ENCODE results near the gene SLC25A12.
A peak's percentile ranks its signal among the peaks of the same experiment; 100 is the strongest.
"Not testable (repeated sequence)": the region's sequence is repeated elsewhere in the genome, so short reads cannot be mapped to it uniquely, and the experiment has no call there.

The SLC25A12 gene

DNA sequence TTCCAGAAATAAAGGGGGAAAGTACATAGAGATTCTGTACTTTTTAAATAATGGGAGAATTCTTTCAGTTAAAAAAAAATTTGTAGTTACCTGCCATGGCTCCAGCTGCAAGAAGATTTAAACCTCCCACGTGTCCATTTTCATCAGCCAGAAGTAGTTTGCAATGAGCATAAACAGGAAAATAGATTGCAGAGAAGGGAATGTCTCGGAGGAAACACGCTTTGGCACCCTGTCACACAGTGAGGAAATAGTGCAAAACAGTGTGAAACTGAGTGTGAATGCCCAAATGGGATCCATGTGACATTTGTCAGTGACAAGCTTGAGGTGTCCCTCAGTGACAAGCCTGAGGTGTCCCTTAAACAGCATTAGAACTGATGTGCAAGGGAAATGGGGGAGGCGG lies 102.7 kb downstream of the SLC25A12 start:
- H3K27ac ChIP-seq (ENCODE audit: low read depth, low read length) = no peak overlapping the region

DNA sequence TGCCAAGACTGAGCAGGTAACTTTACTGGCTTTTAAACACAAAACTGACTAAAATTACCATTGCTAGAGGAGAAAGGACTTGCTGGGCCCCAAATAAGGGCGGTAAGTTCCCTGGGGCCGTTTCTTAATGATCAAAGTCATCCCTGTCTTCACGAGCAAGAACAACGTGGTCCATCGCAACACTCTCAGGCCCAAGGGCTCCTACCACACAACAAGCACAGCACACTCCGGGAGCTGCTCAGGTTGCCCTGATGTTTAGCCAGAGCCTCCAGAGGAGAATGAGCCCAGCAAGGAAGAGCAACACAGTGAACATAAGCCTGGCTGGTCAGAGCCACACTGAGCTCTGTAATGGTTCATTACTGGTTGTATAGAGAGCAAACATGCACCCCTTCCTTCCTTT lies 104.1 kb downstream of the SLC25A12 start:
- Histone ChIP-seq H3K27me3 (ENCODE audit: insufficient read depth, low read length) (no peaks in the 10 kb centered on the region), H3K27ac (ENCODE audit: low read depth, low read length) (no peak overlapping the region), H3K36me3 (ENCODE audit: insufficient read depth, low read length) (peaks cover 13% of the 10 kb centered on the region), H3K4me1 (ENCODE audit: control insufficient read depth, insufficient read depth, low read length, unreplicated experiment) (no peaks in the 10 kb centered on the region), H2AFZ (ENCODE audit: low read length, unreplicated experiment) (no peak overlapping the region), H3K79me2 (ENCODE audit: control insufficient read depth, insufficient read depth, low read length, unreplicated experiment) (no peaks in the 10 kb centered on the region), H3K4me3 (ENCODE audit: low read depth, low read length) (no peak overlapping the region)

More for the DNA sequence above, 102.7 kb downstream of the SLC25A12 start:
- Histone ChIP-seq H3K36me3 (ENCODE audit: insufficient read depth, low read length) (peaks cover 9% of the 10 kb centered on the region; the same call in 1 of the 2 replicates), H2AFZ (ENCODE audit: low read length, unreplicated experiment) (no peak overlapping the region), H3K27me3 (ENCODE audit: insufficient read depth, low read length) (no peaks in the 10 kb centered on the region), H3K4me3 (ENCODE audit: low read depth, low read length) (no peak overlapping the region), H3K4me1 (ENCODE audit: control insufficient read depth, insufficient read depth, low read length, unreplicated experiment) (no peaks in the 10 kb centered on the region), H3K79me2 (ENCODE audit: control insufficient read depth, insufficient read depth, low read length, unreplicated experiment) (no peaks in the 10 kb centered on the region)

DNA sequence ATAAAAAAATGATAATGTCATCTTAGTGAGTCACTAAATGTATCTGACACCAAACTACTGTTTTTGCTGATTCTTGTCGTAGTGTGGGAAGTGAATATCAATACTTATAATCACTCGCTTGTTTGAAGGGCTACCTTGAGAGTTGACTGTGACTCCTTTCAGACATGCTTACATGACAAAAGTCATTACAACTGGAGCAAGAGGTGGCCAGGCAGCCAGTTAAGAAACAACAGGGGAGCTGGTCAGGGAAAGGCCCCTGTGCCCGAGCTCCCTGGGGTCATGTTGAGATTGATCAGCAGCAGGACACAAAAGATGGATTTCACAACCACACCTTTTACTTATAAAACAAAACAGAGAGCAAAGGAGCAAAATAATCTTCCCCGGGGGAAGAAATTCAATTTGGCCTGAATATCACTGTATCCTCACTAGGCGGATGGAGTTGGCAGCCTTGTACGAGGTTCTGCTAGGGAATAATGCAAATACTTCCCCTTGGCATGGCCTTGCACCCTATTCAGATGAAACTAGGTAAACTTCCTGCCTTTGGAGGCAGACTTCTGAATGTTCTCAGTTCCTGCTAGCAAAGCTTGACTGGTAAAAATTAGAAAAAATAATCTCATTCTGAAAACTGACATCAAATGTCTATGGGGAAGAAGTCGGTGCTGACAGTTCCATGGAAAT lies 105.6 kb downstream of the SLC25A12 start:
- H3K79me2 ChIP-seq (ENCODE audit: control insufficient read depth, insufficient read depth, low read length, unreplicated experiment) = no peaks in the 10 kb centered on the region
- no peak overlapping the region for H3K4me3 ChIP-seq (ENCODE audit: low read depth, low read length)
- no peaks in the 10 kb centered on the region for H3K27me3 ChIP-seq (ENCODE audit: insufficient read depth, low read length)
- no peaks in the 10 kb centered on the region for H3K4me1 ChIP-seq (ENCODE audit: control insufficient read depth, insufficient read depth, low read length, unreplicated experiment)
- H2AFZ ChIP-seq (ENCODE audit: low read length, unreplicated experiment) = no peak overlapping the region
- H3K27ac ChIP-seq (ENCODE audit: low read depth, low read length) = no peak overlapping the region
- peaks cover 13% of the 10 kb centered on the region for H3K36me3 ChIP-seq (ENCODE audit: insufficient read depth, low read length)

DNA sequence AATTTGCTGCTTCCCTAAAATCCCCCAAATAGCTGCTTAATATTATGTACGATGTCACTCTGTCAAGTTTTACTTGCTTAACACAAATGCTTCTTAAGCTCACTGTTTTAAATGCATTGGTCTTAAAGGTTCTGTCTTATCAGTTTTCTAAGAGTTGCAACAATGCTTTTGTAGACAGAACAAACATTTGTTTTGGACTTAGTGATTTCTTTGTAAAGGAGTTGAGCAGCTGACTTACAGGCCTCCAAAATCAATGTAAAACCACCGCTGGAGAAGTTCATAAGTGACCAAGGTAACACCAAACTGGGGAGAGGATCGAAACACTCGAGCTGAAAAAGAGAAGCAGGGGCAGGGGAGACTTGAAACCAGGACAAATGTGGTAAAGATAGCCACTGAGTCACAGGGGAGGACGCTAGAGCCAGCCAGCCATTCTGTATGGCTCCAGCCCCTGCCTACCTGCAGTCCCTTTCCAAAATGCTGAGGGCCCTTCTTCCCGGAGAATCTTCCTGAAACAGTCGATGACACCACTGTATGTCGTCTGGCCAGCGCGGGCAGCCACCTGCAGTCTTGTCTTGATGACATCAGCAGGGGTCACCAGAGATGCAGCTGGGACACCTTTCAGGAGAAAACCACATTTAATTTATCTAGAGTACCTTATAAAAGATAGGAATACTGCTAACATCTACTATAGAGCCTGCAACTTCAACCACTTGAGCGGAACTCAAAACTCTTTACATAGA lies 106.5 kb downstream of the SLC25A12 start:
- H3K79me2 ChIP-seq (ENCODE audit: control insufficient read depth, insufficient read depth, low read length, unreplicated experiment) = no peaks in the 10 kb centered on the region
- no peaks in the 10 kb centered on the region for H3K4me1 ChIP-seq (ENCODE audit: control insufficient read depth, insufficient read depth, low read length, unreplicated experiment)
- H3K27ac ChIP-seq (ENCODE audit: low read depth, low read length) = no peak overlapping the region
- no peak overlapping the region for H2AFZ ChIP-seq (ENCODE audit: low read length, unreplicated experiment)
- H3K36me3 ChIP-seq (ENCODE audit: insufficient read depth, low read length) = peaks cover 13% of the 10 kb centered on the region
- no peaks in the 10 kb centered on the region for H3K27me3 ChIP-seq (ENCODE audit: insufficient read depth, low read length)
- no peak overlapping the region for H3K4me3 ChIP-seq (ENCODE audit: low read depth, low read length)

DNA sequence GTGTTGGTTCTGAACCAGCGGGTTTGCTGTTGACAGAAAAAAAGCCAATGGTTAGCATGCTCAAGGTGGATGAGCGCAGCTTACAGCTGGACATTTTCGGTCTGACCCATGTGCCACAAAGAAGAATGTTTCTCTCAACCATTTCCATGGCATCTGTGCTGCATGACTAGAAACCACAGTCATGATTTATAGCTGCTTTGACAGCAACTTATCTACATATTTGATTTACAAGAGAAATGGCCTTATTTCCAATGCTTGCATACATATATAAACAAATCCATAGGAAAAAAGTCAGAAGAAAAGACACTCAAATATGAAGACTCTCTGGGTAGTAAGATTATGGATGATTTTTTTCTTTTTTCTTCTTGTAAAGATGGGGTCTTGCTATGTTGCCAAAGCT lies 108.6 kb downstream of the SLC25A12 start:
- no peak overlapping the region for H2AFZ ChIP-seq (ENCODE audit: low read length, unreplicated experiment)
- no peak overlapping the region for H3K27ac ChIP-seq (ENCODE audit: low read depth, low read length)
- no peak overlapping the region for H3K4me3 ChIP-seq (ENCODE audit: low read depth, low read length)
- no peaks in the 10 kb centered on the region for H3K4me1 ChIP-seq (ENCODE audit: control insufficient read depth, insufficient read depth, low read length, unreplicated experiment)
- no peaks in the 10 kb centered on the region for H3K27me3 ChIP-seq (ENCODE audit: insufficient read depth, low read length)
- peaks cover 14% of the 10 kb centered on the region for H3K36me3 ChIP-seq (ENCODE audit: insufficient read depth, low read length)
- H3K79me2 ChIP-seq (ENCODE audit: control insufficient read depth, insufficient read depth, low read length, unreplicated experiment) = no peaks in the 10 kb centered on the region

DNA sequence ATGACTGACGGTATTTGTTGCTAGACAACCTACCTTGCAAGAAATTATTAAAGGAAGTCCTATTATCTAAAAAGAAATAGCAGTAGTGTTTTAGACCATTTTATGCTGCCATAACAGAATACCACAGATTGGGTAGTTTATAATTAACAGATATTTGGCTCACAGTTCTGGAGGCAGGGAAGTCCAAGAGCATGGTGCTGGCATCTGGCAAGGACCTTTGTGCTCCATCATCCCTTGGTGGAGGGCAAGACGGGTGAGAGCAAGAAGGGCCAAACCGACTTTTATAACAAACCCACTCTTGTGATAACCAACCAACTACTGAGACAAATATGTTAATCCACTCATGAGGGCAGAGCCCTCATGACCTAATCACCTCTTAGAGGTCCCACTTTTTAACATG lies 115.5 kb downstream of the SLC25A12 start:
- no peak overlapping the region for H2AFZ ChIP-seq (ENCODE audit: low read length, unreplicated experiment)
- H3K27me3 ChIP-seq (ENCODE audit: insufficient read depth, low read length) = no peaks in the 10 kb centered on the region
- no peaks in the 10 kb centered on the region for H3K79me2 ChIP-seq (ENCODE audit: control insufficient read depth, insufficient read depth, low read length, unreplicated experiment)
- H3K36me3 ChIP-seq (ENCODE audit: insufficient read depth, low read length) = peaks cover 4% of the 10 kb centered on the region
- no peak overlapping the region for H3K27ac ChIP-seq (ENCODE audit: low read depth, low read length)
- no peak overlapping the region for H3K4me3 ChIP-seq (ENCODE audit: low read depth, low read length)
- H3K4me1 ChIP-seq (ENCODE audit: control insufficient read depth, insufficient read depth, low read length, unreplicated experiment) = no peaks in the 10 kb centered on the region

DNA sequence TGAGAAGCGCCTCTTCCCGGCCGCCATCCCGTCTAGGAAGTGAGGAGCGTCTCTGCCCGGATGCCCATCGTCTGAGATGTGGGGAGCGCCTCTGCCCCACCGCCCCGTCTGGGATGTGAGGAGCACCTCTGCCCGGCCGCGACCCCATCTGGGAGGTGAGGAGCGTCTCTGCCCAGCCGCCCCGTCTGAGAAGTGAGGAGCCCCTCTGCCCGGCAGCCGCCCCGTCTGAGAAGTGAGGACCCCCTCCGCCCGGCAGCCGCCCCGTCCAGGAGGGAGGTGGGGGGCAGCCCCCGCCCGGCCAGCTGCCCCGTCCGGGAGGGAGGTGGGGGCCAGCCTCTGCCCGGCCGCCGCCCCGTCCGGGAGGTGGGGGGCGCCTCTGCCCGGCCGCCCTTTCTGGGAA lies 119.5 kb downstream of the SLC25A12 start:
- H3K36me3 ChIP-seq (ENCODE audit: insufficient read depth, low read length); H3K4me1 ChIP-seq (ENCODE audit: control insufficient read depth, insufficient read depth, low read length, unreplicated experiment); H3K27ac ChIP-seq (ENCODE audit: low read depth, low read length); H2AFZ ChIP-seq (ENCODE audit: low read length, unreplicated experiment); H3K4me3 ChIP-seq (ENCODE audit: low read depth, low read length); H3K79me2 ChIP-seq (ENCODE audit: control insufficient read depth, insufficient read depth, low read length, unreplicated experiment); H3K27me3 ChIP-seq (ENCODE audit: insufficient read depth, low read length): not testable (repeated sequence)

DNA sequence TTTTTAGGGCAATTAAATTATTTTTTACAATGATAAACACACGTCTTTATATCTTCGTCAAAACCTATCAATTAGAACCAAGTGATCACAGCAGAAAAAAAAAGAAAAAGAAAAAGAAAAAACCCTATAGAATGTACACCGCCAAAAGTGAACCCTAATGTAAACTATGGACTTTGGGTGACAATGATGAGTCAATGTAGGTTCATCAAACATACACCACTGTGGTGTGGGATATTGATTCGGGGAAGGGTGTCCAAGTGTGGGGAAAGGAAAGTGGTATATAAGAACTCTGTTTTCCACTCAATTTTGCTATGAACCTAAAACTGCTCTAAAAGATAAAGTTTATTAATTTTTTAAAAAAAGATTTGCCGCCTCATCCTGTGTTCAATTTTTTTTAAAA lies 121.7 kb downstream of the SLC25A12 start:
- H3K36me3 ChIP-seq (ENCODE audit: insufficient read depth, low read length) = no peaks in the 10 kb centered on the region
- H2AFZ ChIP-seq (ENCODE audit: low read length, unreplicated experiment) = no peak overlapping the region
- H3K27ac ChIP-seq (ENCODE audit: low read depth, low read length) = no peak overlapping the region
- H3K79me2 ChIP-seq (ENCODE audit: control insufficient read depth, insufficient read depth, low read length, unreplicated experiment) = no peaks in the 10 kb centered on the region
- no peak overlapping the region for H3K4me3 ChIP-seq (ENCODE audit: low read depth, low read length)
- H3K4me1 ChIP-seq (ENCODE audit: control insufficient read depth, insufficient read depth, low read length, unreplicated experiment) = no peaks in the 10 kb centered on the region
- H3K27me3 ChIP-seq (ENCODE audit: insufficient read depth, low read length) = no peaks in the 10 kb centered on the region

DNA sequence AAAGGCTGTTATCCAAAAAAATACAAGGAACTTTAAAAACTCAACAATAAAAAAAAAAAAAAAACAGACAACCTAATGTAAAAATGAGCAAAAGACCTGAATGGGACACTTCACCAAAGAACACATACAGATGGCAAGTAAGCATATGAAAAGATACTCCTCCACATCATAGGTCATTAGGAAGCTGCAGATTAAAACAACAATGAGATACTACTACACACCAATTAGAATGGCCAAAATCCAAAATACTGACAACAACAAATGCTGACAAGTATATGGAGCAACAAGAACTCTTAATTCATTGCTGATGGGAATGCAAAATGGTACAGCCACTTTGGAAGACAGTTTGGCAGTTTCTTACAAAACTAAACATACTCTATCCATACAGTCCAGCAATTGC lies 122.6 kb downstream of the SLC25A12 start:
- H3K27ac ChIP-seq (ENCODE audit: low read depth, low read length) = no peak overlapping the region
- no peaks in the 10 kb centered on the region for H3K79me2 ChIP-seq (ENCODE audit: control insufficient read depth, insufficient read depth, low read length, unreplicated experiment)
- H2AFZ ChIP-seq (ENCODE audit: low read length, unreplicated experiment) = no peak overlapping the region
- H3K4me1 ChIP-seq (ENCODE audit: control insufficient read depth, insufficient read depth, low read length, unreplicated experiment) = no peaks in the 10 kb centered on the region
- H3K4me3 ChIP-seq (ENCODE audit: low read depth, low read length) = no peak overlapping the region
- no peaks in the 10 kb centered on the region for H3K27me3 ChIP-seq (ENCODE audit: insufficient read depth, low read length)
- no peaks in the 10 kb centered on the region for H3K36me3 ChIP-seq (ENCODE audit: insufficient read depth, low read length)

DNA sequence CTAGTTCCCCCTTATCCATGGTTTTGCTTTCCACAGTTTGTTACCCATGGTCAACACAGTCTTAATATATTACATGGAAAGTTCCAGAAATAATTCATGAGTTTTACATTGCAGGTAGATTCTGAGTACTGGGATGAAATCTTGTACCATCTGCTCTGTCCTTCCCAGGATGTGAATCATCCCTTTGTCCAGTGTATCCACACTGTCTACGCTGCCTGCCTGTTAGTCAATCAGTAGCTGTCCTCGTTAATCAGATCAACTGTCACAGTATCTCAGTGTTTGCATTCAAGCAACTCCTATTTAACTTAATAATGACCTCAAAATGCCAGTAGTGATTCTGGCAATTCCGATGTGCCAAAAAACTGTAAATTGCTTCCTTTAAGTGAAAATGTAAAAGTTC lies 130.4 kb downstream of the SLC25A12 start:
- Histone ChIP-seq H2AFZ (ENCODE audit: low read length, unreplicated experiment) (no peak overlapping the region), H3K4me1 (ENCODE audit: control insufficient read depth, insufficient read depth, low read length, unreplicated experiment) (peaks cover 12% of the 10 kb centered on the region), H3K36me3 (ENCODE audit: insufficient read depth, low read length) (no peaks in the 10 kb centered on the region; the same call in 1 of the 2 replicates), H3K27ac (ENCODE audit: low read depth, low read length) (peak overlapping the region; percentile 2; the same call in 1 of the 2 replicates), H3K79me2 (ENCODE audit: control insufficient read depth, insufficient read depth, low read length, unreplicated experiment) (no peaks in the 10 kb centered on the region), H3K4me3 (ENCODE audit: low read depth, low read length) (no peak overlapping the region), H3K27me3 (ENCODE audit: insufficient read depth, low read length) (no peaks in the 10 kb centered on the region)

Data from ACC112 (cell line).